Measurements from ENCODE around the gene GSK3A.

GRCh38 chr19:42281827-42282762 is 39.7 kb upstream of the GSK3A start:
- TF ChIP-seq GATA3 (IDR thresholded peaks at IDR 0.05; ENCODE audit: low read depth, low read length), result no peak
- TF ChIP-seq GATA2 (IDR thresholded peaks at IDR 0.05; ENCODE audit: low read depth, low read length), result no peak

Data from SH-SY5Y (cell line).